SKM-1 (cell line): ENCODE measurements around the gene LIPG.
A peak's percentile ranks its signal among the peaks of the same experiment; 100 is the strongest.
"Not testable (repeated sequence)": the region's sequence is repeated elsewhere in the genome, so short reads cannot be mapped to it uniquely, and the experiment has no call there.

Source experiments
- DNase-seq: peaks from one replicate; lab custom pipeline; 2025; ENCODE audit not compliant: unreplicated experiment; lab: John Stamatoyannopoulos, UW

The LIPG gene

GRCh38 chr18:49572611-49573345 lies 10.9 kb downstream of the LIPG start:
- no peak for DNase-seq

- DNase-seq = no peak
Measured at GRCh38 chr18:49573835-49574234, 12.0 kb downstream of the LIPG start.

DNA sequence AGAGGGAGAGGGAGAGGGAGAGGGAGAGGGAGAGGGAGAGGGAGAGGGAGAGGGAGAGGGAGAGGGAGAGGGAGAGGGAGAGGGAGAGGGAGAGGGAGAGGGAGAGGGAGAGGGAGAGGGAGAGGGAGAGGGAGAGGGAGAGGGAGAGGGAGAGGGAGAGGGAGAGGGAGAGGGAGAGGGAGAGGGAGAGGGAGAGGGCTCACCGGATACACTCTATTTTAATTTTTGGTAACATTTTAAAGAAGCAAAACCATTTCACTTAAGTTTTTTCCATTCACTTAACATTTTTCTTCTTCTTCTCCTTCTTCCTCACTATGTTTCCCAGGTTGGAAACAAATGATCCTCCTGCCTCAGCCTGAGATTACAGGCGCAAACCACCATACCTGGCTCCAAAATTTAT lies 17.2 kb downstream of the LIPG start:
- not testable (repeated sequence) for DNase-seq

DNA sequence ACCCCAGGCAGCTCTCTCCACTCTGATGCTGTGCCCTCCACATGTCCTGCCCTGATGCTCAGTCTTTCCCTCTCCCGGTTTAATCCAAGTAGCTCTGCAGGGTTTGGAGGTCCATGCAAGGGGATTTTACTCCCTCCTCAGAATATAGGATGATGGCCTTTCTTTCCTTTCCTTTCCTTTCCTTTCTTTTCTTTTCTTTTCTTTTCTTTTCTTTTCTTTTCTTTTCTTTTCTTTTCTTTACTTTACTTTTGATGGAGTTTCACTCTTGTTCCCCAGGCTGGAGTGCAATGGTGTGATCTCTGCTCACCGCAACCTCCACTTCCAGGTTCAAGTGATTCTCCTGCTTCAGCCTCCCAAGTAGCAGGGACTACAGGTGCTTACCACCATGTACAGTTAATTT lies 17.7 kb downstream of the LIPG start:
- not testable (repeated sequence) for DNase-seq

DNA sequence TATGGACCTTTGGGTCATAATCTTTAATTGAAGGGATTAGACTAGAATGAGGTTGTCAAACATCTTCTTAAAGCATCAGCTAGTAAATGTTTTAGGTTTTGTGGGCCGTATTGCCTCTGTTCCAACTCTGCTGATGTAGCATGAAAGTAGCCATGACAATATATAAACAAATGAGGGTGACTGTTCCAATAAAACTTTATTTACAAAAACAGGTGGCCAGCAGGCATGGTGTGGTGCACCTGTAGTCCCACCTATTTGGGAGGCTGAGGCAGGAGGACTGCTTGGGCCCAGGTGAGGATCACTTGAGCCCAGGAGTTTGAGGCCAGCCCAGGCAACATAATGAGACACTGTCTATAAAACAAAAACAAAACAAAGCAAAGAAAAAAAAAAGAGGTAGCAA lies 18.4 kb downstream of the LIPG start:
- no peak for DNase-seq

DNA sequence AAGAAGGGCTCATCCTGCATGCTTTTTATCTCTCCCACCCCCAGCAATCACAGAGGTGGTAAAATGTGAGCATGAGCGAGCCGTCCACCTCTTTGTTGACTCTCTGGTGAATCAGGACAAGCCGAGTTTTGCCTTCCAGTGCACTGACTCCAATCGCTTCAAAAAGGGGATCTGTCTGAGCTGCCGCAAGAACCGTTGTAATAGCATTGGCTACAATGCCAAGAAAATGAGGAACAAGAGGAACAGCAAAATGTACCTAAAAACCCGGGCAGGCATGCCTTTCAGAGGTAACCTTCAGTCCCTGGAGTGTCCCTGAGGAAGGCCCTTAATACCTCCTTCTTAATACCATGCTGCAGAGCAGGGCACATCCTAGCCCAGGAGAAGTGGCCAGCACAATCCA lies 19.5 kb downstream of the LIPG start:
- peak; percentile 35 for DNase-seq

DNA sequence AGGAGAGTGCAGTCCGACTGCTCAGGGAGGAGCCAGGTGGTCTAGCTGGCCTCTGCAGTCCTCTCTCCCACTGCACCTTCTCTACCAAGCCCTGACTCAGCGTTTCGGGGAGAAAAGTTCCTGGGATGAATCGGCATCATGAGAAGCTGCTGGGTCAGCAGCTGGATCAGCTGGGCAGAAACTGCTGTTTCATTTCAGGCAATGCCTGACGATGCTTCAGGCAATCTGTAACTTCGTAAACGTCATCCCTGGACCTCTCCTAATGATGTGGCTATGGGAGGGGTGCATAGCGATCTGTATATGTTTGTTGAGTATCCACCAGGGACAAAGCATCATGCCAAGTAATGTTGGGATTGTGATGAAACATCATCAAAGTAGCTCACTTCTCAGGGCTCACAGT lies 20.7 kb downstream of the LIPG start:
- no peak for DNase-seq

GRCh38 chr18:49584394-49584793 lies 22.5 kb downstream of the LIPG start:
- DNase-seq = no peak

DNA sequence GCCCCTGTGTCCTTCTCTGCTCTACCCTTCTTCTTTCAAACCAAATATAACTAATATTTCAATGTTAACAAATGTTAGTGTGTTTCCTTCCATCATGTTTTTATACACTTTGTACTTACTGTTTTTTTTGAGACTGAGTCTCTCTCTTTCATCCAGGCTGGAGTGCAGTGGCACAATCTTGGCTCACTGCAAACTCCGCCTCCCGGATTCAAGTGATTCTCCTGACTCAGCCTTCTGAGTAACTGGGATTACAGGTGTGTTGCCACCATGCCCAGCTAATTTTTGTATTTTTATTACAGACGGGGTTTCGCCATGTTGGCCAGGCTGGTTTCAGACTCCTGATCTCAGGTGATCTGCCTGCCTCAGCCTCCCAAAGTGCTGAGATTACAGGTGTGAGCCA lies 23.1 kb downstream of the LIPG start:
- not testable (repeated sequence) for DNase-seq

- DNase-seq = no peak
Measured at GRCh38 chr18:49585781-49586663, 24.2 kb downstream of the LIPG start.

GRCh38 chr18:49588171-49588570 lies 26.3 kb downstream of the LIPG start:
- no peak for DNase-seq

- DNase-seq = no peak
Measured at GRCh38 chr18:49588971-49589370, 27.1 kb downstream of the LIPG start.

GRCh38 chr18:49590608-49591007 lies 28.8 kb downstream of the LIPG start:
- DNase-seq = no peak

DNA sequence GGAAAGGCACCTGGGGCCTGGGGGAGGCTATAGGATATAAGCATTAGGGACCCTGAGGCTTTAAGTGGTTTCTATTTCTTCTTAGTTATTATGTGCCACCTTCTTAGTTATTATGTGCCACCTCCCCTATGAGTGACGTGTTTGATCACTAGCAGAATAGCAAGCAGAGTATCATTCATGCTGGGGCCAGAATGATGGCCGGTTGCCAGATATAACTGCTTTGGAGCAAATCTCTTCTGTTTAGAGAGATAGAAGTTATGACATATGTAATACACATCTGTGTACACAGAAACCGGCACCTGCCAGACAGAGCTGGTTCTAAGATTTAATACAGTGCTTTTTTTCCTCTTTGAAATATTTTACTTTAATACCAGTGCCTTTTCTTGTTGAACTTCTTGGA lies 29.4 kb downstream of the LIPG start:
- no peak for DNase-seq

DNA sequence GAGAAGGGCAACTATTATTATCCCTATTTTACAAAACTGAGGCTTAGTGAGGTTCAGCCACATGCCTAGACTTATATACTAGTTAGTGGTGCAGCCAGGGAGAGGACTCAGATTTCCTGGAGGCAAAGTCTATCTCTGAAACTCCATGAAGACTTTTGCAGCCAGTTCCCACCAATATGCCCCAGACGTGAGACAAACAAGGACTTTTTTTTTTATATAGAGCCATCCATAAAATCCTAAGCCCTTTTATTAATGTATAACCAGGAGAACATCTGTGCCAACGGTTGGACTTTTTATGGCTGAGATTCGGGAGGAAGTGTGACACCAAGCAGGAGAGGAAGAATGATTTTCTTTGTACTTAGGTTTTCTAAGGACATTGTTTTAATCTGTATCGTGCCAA lies 29.9 kb downstream of the LIPG start:
- DNase-seq = no peak

DNA sequence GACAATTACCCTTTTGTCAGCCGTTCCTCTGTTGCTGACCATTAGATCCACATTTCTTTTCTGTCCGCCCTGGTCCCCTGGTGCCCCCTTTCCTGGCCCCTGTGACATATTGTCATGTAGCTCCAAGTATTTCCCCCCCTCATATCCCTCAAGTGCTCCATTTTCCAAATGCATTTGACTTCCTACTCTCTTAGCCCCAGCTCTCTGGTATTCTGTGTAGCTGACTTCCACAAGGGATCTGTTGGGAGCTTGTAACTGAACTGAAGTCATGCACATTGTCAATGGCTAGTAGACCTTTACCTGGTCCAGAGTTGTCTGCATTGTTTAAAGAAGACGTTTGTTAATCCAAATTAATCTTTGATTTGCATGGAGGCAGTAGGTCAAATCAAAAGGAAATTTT lies 34.8 kb downstream of the LIPG start:
- DNase-seq = no peak

- DNase-seq = no peak
Measured at GRCh38 chr18:49597157-49597931, 35.5 kb downstream of the LIPG start.

GRCh38 chr18:49601211-49601610 lies 39.4 kb downstream of the LIPG start:
- DNase-seq = no peak

- no peak for DNase-seq
Measured at GRCh38 chr18:49608366-49609255, 46.8 kb downstream of the LIPG start.

DNA sequence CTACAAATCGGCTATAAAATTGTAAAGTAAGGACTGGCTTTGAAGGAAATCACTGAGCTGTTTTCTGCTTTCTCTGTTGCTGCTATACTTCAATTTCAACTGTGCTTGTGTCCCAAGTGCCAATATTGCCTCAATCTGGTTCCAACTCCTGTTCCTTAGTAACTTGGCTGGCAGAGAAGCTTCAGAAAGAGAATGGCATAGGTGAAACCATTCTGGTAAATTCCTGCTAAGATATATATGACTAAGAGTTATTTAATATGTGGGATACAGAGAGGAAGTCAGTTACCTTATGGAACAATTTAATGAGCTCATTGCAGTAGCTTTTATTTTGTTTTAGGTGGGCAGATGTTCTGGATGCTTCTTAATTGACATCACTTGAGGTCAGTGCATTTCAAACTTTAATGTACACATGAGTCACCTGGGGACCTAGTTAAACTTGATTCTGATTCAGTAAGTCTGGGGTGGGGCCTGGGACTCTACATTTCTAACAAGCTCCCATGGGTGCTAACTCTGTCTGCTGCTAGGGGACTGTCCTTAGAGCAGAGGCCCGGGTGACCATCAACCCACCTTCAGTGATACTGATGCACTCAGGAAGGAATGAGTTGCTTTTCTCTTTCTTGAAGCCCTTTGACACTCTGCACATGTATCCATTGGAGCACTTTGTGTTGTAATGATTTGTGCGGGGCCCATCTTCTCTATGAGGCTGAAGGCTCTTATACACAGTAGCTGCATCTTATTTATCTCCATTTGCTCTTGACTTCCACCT lies 47.6 kb downstream of the LIPG start:
- no peak for DNase-seq
